Left cardiac atrium (tissue), 4 donors: Measurements from ENCODE around the gene TMEM115. TPM values are rescaled to one million over a fixed set of nuclear protein-coding genes. Genes with fewer than 3 reads are reported as not detected.

Experiments
- ATAC-seq, 2 donors: fragments of 200-7000 bp; cut with Tn5 transposase; one replicate each; pipeline ENCODE4 v1.9.1; 2020; ENCODE audit warnings: mild to moderate bottlenecking in 2 of 2, moderate library complexity in 2 of 2
- DNase-seq: peaks from one replicate; pipeline ENCODE4 v3.0.0-alpha.2; 2020
- intact Hi-C, 2 donors: fragments of 100-400 bp; cut with DNase I; formaldehyde crosslinking; loops; one replicate each; pipeline versions ENCODE4 v1.14.1 to v1.15.1; 2022 to 2023
- total RNA-seq, 2 donors: library from RNA; stranded (reverse); fragmentation: NEBNext Ultra II Directional; extraction: Animal tissue kit (Norgen Biotek cat#: 25700); gene quantifications; one replicate each; pipeline ENCODE4 v1.2.1, GENCODE V29; 2021
- donor health status: DM: no; HTN: yes; CAD: no.
- donor health status: DM: no; HTN: yes; CAD: no; lungs with severe emphysema.
- donor health status: DM: yes; HTN: yes; CAD: no.
- donor health status: Dilated cardiomyopathy.

The TMEM115 gene
- total RNA-seq, 2 donors from 2014 or later = 28.7 to 33.4 TPM

DNA sequence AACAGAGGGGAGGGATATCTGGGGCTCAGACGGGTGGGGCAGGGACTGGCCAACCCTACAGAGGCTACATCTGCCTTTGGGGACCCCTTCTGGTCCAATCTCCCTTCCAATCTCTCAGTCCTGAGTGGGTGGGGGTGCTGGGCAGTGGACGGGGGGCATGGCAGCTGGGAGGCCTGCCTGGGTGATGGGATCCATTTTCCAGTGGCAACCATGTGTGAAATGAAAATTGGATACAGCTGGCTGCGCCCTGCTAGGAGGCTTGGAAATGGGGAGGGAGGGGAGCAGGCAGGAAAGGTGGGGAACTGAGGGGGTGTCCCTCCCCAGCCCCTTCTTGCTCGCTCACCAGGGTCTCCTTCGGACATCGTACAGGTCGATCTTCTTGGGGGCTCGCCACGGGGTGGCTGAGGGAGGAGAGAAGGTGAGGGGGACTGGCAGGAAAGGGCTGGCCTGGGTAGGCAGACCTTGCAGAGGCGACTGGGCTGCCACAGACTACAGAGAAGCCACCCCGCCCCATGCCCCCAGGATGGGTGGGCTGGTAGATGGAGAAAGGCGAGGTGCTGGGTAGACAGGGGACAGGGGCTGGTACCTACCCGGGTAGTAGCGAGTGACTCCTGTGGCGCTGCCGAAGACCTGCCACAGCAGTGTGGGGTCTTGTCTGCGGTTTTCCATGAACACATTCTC is 21.2 kb upstream of the TMEM115 start:
- DNase-seq (no peak), ATAC-seq (no peak)
- intact Hi-C loops = no loop called here

DNA sequence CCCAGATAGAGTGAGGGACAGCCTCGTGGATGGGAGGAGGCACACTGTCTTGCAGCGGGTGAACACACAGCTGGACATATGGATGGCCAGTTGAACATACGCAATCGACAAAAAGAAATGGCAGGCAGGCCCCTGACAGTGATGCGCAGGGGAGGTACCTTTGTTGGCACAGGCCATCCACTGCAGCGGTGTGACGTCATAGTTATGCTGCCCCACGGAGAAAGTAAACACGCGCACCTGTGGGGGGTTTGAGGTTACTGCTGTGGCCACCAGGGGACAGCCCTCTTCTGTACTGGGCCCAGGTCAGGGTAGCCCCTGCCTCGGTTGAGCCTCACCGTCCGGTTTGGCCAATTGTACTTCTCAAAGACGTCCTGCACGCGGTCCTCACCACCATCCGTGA is 19.4 kb upstream of the TMEM115 start:
- DNase-seq (no peak), ATAC-seq (no peak)
- intact Hi-C loops = no loop called here

DNA sequence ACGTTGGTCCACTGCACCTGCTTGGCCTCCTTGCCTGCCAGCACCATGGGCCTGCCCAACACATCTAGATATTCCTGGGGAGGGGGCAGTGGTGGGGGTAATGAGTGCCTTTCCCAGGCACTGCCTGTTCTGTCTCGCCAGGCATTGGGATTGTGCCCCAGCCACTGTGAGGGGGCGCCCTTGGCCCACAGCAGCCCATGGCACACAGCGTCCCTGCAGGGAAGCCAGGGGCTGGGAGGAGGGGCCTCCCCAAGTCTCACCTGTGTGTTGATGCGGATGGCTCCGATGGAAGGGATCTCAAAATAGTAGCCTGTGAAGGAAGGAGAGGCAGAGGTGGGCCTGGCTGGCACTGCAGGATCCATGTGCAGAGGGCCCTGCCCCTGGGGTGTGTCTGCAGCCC is 18.7 kb upstream of the TMEM115 start:
- no peak for DNase-seq
- intact Hi-C loops = no loop called here
- no peak for ATAC-seq

DNA sequence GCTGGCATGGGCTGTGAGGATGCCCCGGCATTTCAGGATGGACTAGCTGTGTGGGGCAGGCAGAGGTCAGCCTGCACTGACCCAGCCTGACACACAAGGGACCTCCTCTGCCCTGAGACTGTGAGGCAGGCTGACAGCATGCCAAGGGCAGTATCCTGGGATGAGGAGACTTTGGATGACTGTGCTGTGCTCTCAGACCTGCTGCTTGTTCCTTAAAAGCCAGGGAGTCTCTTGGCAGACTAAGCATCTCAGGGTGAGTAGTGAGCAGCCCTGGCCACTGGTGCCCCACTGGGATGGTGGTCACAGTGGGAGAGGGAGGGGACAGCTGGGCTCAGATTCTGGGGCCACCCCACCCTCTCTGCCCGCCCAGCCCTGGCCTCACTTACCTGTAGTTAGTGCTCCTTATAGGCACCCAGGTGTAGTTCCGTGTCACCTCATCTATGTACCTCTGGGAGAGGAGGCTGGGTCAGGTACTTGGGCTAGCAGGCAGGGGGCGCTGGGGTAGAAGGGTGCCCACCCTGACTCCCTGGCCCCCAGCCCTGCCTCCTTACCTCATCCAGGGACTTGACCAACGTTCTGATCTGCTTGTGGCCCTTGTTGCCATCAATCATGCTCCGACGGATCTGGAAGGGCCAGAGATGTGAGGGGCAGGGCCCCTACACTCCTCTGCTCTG is 16.1 kb upstream of the TMEM115 start:
- DNase-seq (no peak), ATAC-seq (no peak)
- intact Hi-C loops = no loop called here

DNA sequence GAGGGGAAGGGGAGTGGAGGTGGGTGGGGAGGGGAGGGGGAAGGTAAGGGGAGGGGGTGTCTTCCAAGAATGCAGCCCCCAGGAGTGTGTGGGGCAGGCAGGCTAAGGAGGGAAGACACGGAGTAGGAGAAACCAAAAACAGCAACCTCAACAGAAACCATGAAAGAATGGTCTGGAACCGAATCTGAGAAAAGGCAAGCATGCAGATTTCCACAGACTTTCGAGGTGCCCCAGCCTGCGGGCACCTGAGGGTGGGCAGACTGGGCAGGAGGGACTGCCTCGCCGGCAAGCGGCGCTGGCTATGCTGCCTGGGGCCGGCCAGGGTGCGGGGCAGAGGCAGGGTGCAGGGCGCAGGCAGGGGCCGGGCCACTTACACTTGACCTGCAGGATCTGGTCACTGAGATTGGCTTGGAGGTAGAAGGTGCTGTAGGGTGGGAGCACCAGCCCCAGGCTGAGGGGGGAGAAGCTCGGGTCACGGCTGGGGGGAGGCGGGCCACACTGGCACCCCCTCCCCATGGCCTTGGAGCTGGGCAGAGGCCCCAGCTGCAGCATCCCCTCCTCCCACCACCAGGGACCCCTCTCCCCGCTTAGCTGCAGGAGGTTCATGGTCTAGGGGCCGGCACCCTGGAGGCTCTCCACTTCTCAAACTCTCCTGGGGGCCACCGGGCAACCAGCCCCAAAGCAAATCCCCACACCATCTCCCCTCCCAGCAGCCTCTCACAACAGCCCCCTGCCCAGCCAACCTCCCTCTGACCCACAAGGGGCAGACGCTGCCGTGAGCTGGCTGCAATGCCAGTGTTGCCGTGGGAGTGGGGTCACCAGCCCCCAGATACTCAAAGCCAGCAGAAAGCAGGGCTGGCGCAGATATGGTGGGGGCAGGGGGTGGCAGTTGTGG is 15.3 kb upstream of the TMEM115 start:
- intact Hi-C loops = no loop called here
- no peak for DNase-seq
- no peak for ATAC-seq

DNA sequence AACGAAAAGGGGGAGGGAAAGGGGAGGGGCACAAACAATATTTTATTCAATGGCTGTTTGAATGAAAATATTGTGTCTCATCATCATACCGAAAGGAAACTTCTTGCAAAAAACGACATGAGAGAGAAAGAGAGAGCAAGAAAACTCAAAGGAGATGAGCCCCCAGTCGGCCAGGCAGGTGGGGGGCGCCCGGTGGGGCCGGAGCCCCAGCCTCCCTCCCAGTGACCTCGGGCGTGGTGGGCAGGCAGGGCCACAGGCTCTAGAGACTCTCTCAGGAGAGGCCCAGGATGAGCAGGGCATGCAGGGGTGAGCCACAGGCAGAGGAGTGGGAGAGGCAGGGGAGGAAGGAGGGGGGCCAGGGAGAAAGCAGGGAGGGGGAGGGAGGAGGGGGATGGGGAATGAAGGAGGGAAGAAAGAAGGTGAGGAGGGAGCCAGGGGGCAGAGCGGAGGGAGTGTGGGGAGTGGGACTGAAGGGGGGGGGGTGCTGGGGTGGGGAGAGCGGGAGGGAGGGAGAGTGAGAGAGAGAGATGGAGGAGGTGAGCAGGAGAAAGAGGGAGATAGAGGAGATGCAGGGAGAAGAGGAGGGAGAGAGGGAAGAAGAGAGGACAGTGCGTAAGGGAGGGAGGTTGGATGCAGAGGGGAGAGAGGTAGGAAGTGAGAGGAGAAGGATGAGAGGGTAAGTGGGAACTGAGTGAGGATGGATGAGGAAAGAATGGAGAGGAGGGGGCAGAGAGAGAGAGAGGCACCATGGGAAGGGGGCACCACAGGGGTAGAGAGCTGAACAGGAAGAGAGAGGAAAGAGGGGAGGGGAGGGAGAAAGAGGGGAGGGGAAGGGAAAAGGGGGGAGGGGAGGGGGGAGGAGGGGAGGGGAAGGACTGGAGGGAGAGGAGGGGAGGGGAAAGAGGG is 14.1 kb upstream of the TMEM115 start:
- ATAC-seq = no peak
- no peak for DNase-seq
- intact Hi-C loops = no loop called here

DNA sequence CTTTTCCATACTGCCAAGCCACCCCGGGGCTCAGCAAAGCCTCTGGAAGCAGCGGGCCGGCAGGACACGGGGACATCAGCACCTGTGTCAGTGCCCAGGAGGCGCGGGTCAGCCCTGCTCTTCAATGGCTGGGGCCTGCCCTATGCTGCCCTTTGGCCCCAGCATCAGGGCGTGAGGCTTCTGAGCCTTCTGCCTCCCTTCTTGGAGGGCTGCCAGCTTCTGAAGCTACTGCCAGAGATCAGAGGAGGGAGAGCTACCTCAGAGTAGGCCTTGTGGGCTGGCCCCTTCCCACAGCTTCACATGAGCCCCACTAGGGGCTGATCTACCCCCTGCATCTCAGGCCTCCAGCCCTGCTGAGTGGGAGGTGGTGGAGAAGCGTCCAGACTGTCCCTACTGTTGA is 13.0 kb upstream of the TMEM115 start:
- intact Hi-C loops = no loop called here
- ATAC-seq = no peak
- no peak for DNase-seq

DNA sequence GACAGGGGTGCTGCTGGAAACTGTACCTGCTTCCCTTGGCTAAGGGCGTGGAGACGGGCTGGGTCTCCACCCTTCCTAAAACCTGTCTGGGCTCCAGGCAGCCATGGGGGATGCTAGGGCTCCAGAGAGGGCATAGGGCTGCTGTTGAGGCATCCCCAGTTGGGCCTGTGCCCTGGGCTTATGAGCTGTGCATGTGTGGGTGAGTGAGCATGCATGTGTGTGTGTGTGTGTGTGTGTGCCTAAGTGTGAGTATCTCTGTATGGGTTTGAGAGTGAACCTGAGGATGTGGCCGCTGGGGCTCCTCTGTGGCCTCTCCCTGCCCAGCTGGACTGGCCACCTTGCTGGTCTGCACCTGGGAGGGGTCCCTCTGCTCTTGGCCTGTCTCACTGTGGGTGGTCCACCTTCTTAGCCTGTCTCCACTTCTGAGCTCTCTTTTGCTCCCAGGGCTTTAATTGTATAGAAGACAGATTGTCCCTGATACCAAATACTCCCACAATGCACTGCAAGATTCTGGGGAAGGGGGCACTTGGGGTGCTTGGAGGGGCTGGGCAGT is 11.9 kb upstream of the TMEM115 start:
- DNase-seq (no peak), ATAC-seq (no peak)
- intact Hi-C loops = no loop called here

DNA sequence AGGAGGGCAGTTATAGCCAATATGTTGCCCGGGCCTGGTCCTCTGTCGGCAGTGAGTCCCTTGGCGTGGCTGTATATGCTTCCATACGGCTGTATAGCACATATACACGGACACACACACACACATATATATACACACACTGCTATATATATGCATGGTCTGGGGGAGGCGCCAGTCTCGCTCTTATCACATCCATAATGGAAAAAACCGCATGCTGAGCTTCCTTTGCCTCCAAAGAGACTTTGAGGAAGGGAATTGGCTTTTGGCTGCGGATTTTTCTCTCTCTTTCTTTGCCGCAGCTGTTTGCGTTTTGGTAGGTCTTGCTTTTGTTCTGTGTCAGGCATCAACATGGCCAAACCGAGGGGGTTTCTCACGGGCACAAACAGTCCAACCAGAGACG is 11.3 kb upstream of the TMEM115 start:
- ATAC-seq (no peak), DNase-seq (no peak)
- intact Hi-C loops = no loop called here

DNA sequence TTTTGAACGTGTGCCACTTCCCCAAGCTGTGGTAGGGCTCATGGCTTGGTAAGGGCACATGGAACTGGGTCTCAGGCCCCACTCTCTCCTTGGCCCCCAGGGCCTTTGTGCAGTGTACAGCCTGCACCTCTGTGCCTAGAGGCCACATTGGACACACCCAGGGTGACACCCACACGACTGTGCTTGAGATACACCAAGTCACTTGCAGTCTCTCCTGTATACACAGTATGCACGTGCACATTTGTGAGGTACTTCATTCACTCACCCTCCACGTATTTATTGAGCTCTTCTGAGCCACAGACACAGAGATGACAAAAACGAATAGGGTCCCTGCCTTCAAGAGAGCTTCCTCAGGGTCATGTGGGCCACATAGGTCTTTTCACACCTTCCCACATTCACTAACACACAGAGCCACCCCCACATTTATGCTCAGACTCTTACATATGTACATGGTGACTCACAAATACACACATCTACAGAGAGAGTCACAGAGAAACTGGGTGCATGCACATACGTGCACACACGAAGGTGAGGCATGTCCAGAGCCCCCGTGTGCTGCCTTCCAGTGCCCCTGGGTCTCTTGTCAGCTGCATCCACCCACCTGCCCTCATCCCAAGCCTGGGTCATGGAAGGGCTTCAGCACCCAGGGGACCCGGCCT is 9.8 kb upstream of the TMEM115 start:
- intact Hi-C loops = no loop called here
- no peak for ATAC-seq
- DNase-seq = no peak

DNA sequence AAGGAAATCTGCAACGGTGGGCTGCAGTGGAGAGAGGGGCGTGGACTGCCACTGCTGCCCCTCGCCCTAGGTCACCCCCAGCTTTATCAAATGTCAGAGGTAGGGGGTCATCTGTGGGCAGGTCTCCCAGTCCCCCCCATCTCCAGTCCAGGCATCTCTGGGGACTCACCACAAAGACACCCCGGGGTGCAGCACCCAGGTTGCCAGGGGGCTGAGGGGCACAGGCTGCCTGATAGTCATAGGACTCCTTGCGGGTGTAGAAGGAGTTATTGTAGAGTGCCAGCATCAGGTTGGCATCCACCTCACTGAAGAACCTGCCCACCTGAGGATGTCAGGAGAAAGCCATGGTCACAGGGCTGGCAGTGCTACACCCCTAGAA is 6.5 kb upstream of the TMEM115 start:
- intact Hi-C loops = no loop called here
- DNase-seq (no peak), ATAC-seq (no peak)

DNA sequence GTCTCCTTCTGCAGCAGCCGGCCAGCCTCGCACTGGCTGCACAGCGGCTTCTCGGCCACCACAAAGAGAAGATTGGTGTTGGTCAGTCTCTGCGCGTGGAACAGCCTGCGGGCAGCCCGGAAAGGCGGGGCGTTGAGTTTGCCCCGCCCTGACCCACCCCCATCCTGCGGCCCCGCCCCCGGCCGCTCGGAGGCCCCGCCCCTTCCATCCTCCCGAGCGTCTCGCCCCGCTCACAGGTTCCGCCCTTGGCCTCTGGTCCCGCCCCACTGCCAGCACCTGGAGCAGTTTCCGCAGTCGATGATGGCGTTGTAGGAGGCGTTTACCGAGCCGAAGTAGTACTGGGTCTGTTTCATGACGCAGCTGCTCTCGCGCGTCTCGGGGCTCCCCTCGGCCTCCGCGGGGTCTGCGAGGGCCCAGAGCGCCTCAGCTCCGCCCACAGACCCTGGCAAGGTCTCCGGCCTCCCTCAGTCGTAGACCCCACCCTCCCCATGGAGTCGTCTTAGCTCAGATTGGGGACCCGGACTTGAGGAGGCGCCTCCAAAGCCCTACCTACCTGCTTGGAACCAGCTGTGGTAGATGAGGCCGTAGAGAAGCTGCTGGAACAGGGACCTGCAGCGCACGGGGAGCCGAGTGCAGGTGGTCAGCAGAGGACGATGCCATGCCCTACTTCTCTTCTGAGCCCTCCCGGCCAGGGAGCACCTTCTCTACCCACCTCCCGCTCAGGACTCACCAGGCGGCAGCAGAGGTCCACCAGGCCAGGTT is 5.9 kb upstream of the TMEM115 start:
- intact Hi-C loops = no loop called here
- ATAC-seq (peak; percentile 89 to 91), DNase-seq (peak; percentile 87)

DNA sequence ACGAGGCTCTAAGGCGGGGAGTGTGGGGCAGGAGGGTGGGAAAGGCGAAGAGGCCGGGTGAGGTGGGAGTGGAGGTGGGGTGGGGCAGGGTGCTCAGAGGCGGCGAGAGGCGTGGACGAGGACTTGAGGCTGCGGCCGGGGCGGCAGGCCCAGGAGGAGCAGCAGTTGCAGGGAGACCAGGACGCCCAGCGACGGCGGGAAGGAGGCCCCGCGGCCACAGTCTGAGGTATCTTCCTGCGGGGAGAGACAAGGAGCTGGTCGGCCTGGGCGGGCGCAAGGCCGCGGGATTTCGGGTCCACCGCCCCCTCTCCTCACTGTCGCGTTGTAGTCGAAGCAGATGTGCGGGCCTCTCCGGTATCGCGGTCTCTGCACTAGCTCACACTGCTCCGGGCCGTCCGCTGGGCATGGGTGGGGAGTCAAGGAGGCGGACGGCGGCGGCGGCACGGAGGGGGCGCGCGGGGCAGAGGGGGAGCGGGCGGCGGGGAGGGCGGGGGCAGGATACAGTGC is 5.3 kb upstream of the TMEM115 start:
- DNase-seq = no peak
- ATAC-seq = peak; percentile 42 to 51
- intact Hi-C loops = no loop called here

DNA sequence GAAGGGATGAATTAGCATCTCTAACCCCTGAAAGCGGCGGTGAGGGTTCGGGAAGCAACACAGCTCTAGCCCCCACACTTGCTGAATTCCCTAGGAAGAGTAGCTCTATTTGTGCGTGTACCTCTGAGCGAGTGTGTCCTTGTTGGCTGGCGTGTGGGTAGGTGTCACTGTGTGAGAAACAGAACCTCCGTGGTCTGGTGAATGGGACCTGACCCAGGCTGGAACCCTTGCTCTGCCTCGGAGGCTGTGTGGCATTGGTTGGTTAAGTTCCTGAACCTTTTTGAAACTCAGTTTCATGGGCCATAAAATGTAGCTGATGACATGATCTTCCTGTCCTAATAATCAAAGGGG is 414 bp upstream of the TMEM115 start:
- DNase-seq (no peak), ATAC-seq (no peak)
- intact Hi-C loops = no loop called here

DNA sequence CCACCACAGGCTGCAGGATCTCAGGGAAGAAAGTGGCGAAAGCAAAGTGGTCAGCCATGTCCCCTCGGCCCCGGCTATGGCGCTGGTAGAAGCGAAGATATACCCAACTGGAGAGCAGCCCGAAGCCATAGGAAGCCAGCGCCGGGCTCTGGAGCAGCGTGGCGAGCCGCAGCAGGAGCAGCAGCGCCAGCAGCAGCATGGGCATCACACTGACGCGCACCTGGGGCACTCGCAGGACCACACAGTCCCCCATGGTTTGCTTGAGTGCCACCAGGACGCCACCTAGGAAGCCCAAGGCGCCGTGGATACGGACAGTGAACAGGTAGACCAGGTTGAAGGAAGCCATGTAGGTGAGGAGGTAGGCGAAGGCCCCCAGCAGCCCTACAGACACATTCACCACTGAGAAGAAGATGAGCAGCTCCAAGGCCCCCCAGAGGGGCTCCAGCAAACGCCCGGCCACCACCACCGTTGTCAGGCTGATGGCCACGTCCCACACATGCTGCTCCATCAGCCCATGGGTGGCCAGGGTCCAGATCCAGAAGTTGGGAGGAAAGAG is 888 bp downstream of the TMEM115 start:
- DNase-seq (no peak), ATAC-seq (no peak)
- intact Hi-C loops = no loop called here

DNA sequence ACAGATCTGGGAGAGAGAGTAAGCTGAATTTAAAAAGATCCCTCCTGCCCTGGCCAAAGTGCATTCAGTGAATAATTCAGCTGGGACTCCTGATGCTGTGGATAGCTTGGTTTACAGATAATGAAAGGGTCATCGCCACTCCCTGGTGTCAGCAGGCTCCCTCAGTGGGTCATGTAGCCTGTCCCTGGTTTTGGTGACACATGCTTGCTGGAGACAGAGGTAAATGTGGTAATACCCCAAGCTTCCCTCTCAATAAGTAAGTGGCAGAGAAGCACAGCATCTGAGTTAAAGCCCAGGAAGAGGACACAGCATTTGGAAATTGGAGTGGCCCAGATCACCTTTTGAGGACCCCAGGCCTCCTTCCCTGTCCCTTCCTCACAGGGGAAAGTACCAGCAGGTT is 1.8 kb downstream of the TMEM115 start:
- DNase-seq (no peak), ATAC-seq (no peak)
- intact Hi-C loops = no loop called here

DNA sequence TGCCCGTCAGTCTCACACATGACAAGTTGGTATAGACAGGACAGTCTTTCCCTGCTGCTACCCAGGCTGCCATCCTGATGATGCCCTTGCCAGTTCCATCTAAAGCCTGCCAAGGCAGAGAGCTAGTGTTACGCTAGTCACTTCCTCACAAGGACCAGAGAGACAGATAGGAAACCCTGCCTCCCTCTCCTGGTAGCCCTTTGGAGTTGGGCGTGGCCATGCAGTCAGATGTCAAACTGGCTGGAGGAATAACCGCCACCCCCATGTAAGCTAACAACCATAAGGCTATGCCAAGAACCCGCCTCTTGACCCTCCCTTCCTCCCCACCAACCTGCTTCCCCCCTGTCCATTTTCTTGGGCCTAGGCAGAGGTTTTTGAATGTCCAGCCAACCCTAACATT is 2.8 kb downstream of the TMEM115 start:
- peak; percentile 4 to 6 for ATAC-seq
- intact Hi-C loops = no loop called here

More for the DNA sequence above, 2.8 kb downstream of the TMEM115 start:
- DNase-seq = peak; percentile 72
